Dendritic cell treated with granulocyte-macrophage colony-stimulating factor and Interleukin-4, amounts not matched to agents 40 ng/mL and 50 ng/mL, for 4 days (primary cell): ENCODE measurements around the gene EMILIN3.
A peak's percentile ranks its signal among the peaks of the same experiment; 100 is the strongest.

Source experiments
- H3K27ac Mint-ChIP-seq: one replicate; pipeline ENCODE4 v1.8.0; 2022; ENCODE audit warnings: mild to moderate bottlenecking, mixed read lengths
- H3K27me3 Mint-ChIP-seq: one replicate; pipeline ENCODE4 v1.8.0; 2022; ENCODE audit warnings: mild to moderate bottlenecking, mixed read lengths
- H3K36me3 Mint-ChIP-seq: one replicate; pipeline ENCODE4 v1.8.0; 2022; ENCODE audit warnings: low read depth, mixed read lengths
- H3K4me1 Mint-ChIP-seq: one replicate; pipeline ENCODE4 v1.8.0; 2022; ENCODE audit warnings: low read depth, mixed read lengths
- H3K4me3 Mint-ChIP-seq: one replicate; pipeline ENCODE4 v1.8.0; 2022; ENCODE audit warnings: mild to moderate bottlenecking, moderate library complexity, mixed read lengths
- H3K9me3 Mint-ChIP-seq: one replicate; pipeline ENCODE4 v1.8.0; 2022; ENCODE audit warnings: mixed read lengths
- intact Hi-C: fragments of 100-400 bp; cut with micrococcal nuclease; formaldehyde crosslinking; loops from one replicate; pipeline ENCODE4 v1.15.0; 2022

Gene EMILIN3, protein sequence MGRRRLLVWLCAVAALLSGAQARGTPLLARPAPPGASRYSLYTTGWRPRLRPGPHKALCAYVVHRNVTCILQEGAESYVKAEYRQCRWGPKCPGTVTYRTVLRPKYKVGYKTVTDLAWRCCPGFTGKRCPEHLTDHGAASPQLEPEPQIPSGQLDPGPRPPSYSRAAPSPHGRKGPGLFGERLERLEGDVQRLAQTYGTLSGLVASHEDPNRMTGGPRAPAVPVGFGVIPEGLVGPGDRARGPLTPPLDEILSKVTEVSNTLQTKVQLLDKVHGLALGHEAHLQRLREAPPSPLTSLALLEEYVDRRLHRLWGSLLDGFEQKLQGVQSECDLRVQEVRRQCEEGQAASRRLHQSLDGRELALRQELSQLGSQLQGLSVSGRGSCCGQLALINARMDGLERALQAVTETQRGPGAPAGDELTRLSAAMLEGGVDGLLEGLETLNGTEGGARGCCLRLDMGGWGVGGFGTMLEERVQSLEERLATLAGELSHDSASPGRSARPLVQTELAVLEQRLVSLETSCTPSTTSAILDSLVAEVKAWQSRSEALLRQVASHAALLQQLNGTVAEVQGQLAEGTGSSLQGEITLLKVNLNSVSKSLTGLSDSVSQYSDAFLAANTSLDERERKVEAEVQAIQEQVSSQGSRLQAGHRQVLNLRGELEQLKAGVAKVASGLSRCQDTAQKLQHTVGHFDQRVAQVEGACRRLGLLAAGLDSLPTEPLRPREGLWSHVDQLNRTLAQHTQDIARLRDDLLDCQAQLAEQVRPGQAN

GRCh38 chr20:41366546-41367392, at the start of gene EMILIN3:
EMILIN3 (minus strand) TSS chr20:41366818; CDS start chr20:41366634, 184 bp downstream.
- H3K36me3 Mint-ChIP-seq: no peaks in the 10 kb centered on the region
- peaks cover 8% of the 10 kb centered on the region for H3K9me3 Mint-ChIP-seq
- H3K4me1 Mint-ChIP-seq: peaks cover 12% of the 10 kb centered on the region
- no peak within 1 kb of the TSS for H3K27ac Mint-ChIP-seq
- intact Hi-C loops: no loop called here
- peaks cover 50% of the 10 kb centered on the region for H3K27me3 Mint-ChIP-seq
- no peak within 1 kb of the TSS for H3K4me3 Mint-ChIP-seq

- no peak overlapping the region for H3K27ac Mint-ChIP-seq
- no peaks in the 10 kb centered on the region for H3K27me3 Mint-ChIP-seq
- no peak overlapping the region for H3K4me3 Mint-ChIP-seq
- no peaks in the 10 kb centered on the region for H3K9me3 Mint-ChIP-seq
- intact Hi-C loops: no loop called here
- H3K4me1 Mint-ChIP-seq: no peaks in the 10 kb centered on the region
- peaks cover 93% of the 10 kb centered on the region for H3K36me3 Mint-ChIP-seq
Observed at GRCh38 chr20:41415191-41415590, 48.6 kb upstream of the EMILIN3 start.

- Mint-ChIP-seq H3K36me3 (peaks cover 95% of the 10 kb centered on the region), H3K27me3 (no peaks in the 10 kb centered on the region), H3K27ac (no peak overlapping the region), H3K4me1 (no peaks in the 10 kb centered on the region), H3K4me3 (no peak overlapping the region), H3K9me3 (no peaks in the 10 kb centered on the region)
- intact Hi-C loops: no loop called here
Observed at GRCh38 chr20:41413169-41413568, 46.6 kb upstream of the EMILIN3 start.

GRCh38 chr20:41412324-41413120, 45.9 kb upstream of the EMILIN3 start:
- Mint-ChIP-seq H3K27me3 (no peaks in the 10 kb centered on the region), H3K4me3 (no peak overlapping the region), H3K9me3 (no peaks in the 10 kb centered on the region), H3K4me1 (no peaks in the 10 kb centered on the region), H3K36me3 (peaks cover 93% of the 10 kb centered on the region), H3K27ac (no peak overlapping the region)
- intact Hi-C loops: no loop called here

DNA sequence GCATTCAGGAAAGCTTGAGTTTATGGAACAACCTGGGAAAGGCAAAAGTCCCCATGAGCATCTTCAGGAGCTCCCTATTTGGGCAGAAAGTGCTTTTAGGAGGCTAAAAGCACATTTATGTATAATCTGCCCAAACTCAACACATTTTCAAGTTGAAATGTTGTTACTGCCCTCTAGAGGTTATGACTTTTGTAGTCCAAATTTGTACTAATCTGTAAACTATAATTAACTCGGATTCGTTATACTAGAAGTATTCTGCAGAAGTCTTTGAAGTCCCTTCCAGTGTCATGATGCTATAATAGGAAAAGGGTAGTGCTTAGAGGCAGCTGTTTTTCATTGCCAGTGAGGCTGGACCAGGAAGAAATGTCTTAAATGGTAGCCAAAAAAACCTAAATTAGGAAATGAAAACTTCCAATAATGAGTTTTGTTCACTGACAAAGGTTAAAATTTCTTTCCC, 44.8 kb upstream of the EMILIN3 start:
- H3K4me3 Mint-ChIP-seq: no peak overlapping the region
- no peaks in the 10 kb centered on the region for H3K27me3 Mint-ChIP-seq
- no peaks in the 10 kb centered on the region for H3K4me1 Mint-ChIP-seq
- H3K27ac Mint-ChIP-seq: no peak overlapping the region
- intact Hi-C loops: no loop called here
- no peaks in the 10 kb centered on the region for H3K9me3 Mint-ChIP-seq
- peaks cover 94% of the 10 kb centered on the region for H3K36me3 Mint-ChIP-seq

GRCh38 chr20:41408986-41409385, 42.4 kb upstream of the EMILIN3 start:
- H3K27ac Mint-ChIP-seq: no peak overlapping the region
- intact Hi-C loops: no loop called here
- no peaks in the 10 kb centered on the region for H3K27me3 Mint-ChIP-seq
- H3K9me3 Mint-ChIP-seq: no peaks in the 10 kb centered on the region
- peaks cover 93% of the 10 kb centered on the region for H3K36me3 Mint-ChIP-seq
- peaks cover 9% of the 10 kb centered on the region for H3K4me1 Mint-ChIP-seq
- H3K4me3 Mint-ChIP-seq: no peak overlapping the region

DNA sequence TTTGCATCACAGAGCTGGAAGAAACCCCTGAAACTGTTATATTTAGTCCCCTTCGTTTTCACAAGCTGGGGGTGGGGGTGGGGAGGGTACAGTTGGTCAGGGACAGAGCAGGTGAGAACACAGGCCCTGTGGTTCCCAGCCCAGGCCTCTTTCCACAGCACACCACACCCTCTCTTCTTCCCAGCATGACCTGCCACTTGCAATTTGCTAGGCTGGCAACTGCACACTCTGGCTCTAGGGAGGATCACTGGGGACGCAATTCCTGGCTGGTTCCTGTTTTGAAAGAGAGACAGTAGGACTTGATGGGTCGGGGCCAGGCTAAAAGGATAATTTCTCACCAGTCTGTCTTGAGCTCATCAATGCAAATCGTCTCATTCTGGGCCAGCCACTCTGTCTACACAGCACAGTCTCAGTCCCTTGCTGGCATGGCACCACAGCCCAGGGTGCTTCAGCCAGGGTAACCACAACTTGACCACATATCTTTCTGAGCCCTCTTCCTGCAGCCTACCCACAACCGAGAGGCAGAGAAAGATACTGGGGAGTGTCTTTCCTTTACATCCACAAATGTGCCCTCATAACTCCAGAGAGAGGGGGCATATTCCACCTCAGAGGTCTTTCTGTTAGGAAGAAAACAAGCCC, 41.7 kb upstream of the EMILIN3 start:
- H3K4me1 Mint-ChIP-seq: peaks cover 14% of the 10 kb centered on the region
- H3K27me3 Mint-ChIP-seq: no peaks in the 10 kb centered on the region
- no peak overlapping the region for H3K4me3 Mint-ChIP-seq
- H3K9me3 Mint-ChIP-seq: no peaks in the 10 kb centered on the region
- peaks cover 89% of the 10 kb centered on the region for H3K36me3 Mint-ChIP-seq
- H3K27ac Mint-ChIP-seq: no peak overlapping the region
- intact Hi-C loops: no loop called here

DNA sequence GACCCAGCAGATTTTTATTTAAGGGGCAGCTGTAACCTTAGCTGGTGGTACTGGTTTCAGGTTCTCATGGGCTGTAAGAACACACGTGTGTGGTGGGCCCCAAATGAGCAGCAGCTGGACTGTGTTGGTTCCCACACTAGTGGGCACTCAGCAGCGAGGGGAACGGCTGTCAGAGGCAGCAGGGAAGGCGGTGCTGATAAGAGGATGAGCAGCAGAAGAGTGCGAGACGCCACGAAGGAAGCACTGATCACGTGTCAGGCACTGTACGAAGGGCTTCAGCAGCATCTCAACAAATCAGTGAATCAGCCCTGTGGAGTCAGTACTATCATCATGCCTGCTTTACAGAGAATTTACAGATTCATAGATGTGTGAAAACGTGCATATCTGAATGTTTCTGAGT, 41.0 kb upstream of the EMILIN3 start:
- Mint-ChIP-seq H3K36me3 (peaks cover 86% of the 10 kb centered on the region), H3K27ac (no peak overlapping the region), H3K27me3 (no peaks in the 10 kb centered on the region), H3K4me1 (peaks cover 16% of the 10 kb centered on the region), H3K4me3 (no peak overlapping the region), H3K9me3 (no peaks in the 10 kb centered on the region)
- intact Hi-C loops: no loop called here

GRCh38 chr20:41406896-41407444, 40.4 kb upstream of the EMILIN3 start:
- intact Hi-C loops: no loop called here
- no peak overlapping the region for H3K27ac Mint-ChIP-seq
- no peaks in the 10 kb centered on the region for H3K27me3 Mint-ChIP-seq
- H3K4me1 Mint-ChIP-seq: peaks cover 16% of the 10 kb centered on the region
- H3K36me3 Mint-ChIP-seq: peaks cover 83% of the 10 kb centered on the region
- no peak overlapping the region for H3K4me3 Mint-ChIP-seq
- no peaks in the 10 kb centered on the region for H3K9me3 Mint-ChIP-seq

DNA sequence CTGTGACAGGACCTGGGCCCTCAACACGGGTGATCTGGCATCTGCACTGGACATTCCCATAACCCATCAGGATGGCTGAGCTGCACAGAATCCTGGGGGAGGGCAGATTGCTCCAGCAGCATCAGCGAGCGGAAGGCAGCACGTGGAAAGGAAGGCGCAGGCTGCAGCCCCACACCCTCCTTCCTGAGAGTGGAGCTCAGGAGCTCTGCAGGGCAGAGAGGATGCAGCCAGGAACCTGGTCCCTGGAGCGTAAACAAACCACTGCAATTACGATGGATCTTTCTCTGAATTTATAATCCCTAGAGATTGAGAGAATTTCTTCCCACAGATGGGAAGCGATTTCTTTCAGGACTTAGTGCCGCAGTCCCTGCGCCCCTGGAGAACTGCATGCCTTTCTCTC, 39.7 kb upstream of the EMILIN3 start:
- intact Hi-C loops: no loop called here
- H3K4me1 Mint-ChIP-seq: peaks cover 16% of the 10 kb centered on the region
- H3K27ac Mint-ChIP-seq: no peak overlapping the region
- H3K27me3 Mint-ChIP-seq: no peaks in the 10 kb centered on the region
- H3K36me3 Mint-ChIP-seq: peaks cover 85% of the 10 kb centered on the region
- no peak overlapping the region for H3K4me3 Mint-ChIP-seq
- H3K9me3 Mint-ChIP-seq: no peaks in the 10 kb centered on the region

GRCh38 chr20:41405436-41405835, 38.8 kb upstream of the EMILIN3 start:
- no peak overlapping the region for H3K27ac Mint-ChIP-seq
- no peaks in the 10 kb centered on the region for H3K27me3 Mint-ChIP-seq
- peaks cover 78% of the 10 kb centered on the region for H3K36me3 Mint-ChIP-seq
- intact Hi-C loops: no loop called here
- peaks cover 16% of the 10 kb centered on the region for H3K4me1 Mint-ChIP-seq
- H3K4me3 Mint-ChIP-seq: no peak overlapping the region
- H3K9me3 Mint-ChIP-seq: no peaks in the 10 kb centered on the region

GRCh38 chr20:41403604-41404003, 37.0 kb upstream of the EMILIN3 start:
- H3K36me3 Mint-ChIP-seq: peaks cover 60% of the 10 kb centered on the region
- H3K27me3 Mint-ChIP-seq: no peaks in the 10 kb centered on the region
- H3K4me1 Mint-ChIP-seq: peaks cover 16% of the 10 kb centered on the region
- peak overlapping the region; percentile 21 for H3K27ac Mint-ChIP-seq
- H3K9me3 Mint-ChIP-seq: no peaks in the 10 kb centered on the region
- no peak overlapping the region for H3K4me3 Mint-ChIP-seq
- intact Hi-C loops: no loop called here

DNA sequence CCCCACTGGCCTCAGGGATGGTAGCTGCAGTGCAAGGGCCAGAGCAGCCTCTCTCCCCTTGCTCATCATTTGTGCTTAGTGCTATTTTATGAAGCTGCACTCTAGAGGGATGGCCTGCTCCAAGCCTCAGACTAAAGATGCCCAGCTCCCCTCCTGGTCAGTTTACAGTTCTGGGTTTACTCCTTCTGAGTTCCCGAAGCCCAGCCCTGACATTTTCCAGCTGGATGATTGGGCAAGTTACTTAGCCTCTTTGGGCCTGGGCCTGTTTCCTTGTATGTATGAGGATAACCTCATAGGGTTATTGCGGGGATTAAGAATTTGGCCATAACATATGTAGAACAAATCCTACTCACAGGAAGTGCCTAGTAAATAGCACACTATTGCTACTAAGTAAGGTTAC, 31.8 kb upstream of the EMILIN3 start:
- intact Hi-C loops: no loop called here
- no peaks in the 10 kb centered on the region for H3K9me3 Mint-ChIP-seq
- H3K27ac Mint-ChIP-seq: no peak overlapping the region
- H3K36me3 Mint-ChIP-seq: peaks cover 16% of the 10 kb centered on the region
- no peaks in the 10 kb centered on the region for H3K27me3 Mint-ChIP-seq
- no peak overlapping the region for H3K4me3 Mint-ChIP-seq
- peaks cover 4% of the 10 kb centered on the region for H3K4me1 Mint-ChIP-seq
